ENCODE results near the gene TNFSF4. TPM values are rescaled to one million over a fixed set of nuclear protein-coding genes. Genes with fewer than 3 reads are reported as not detected.

Gene TNFSF4
- total RNA-seq, 2 donors from 2014 or later, result 1.0 to 1.4 TPM

DNA sequence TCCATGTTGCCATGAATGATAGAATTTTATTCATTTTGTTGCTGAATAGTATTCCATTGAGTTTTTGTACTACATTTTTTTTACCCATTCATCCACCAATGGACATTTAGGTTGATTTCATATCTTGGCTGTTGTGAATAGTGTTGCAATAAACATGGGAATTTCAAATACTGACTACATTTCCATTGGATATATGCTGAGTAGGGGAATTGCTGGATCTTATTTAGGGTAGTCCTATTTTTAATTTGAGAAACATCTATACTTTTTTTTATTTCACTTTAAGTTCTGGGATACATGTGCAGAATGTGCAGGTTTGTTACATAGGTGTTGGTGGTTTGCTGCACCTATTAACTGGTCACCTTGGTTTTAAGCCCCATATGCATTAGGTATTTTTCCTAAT is 38.8 kb upstream of the TNFSF4 start:
- H3K36me3 ChIP-seq, result no peaks in the 10 kb centered on the region
- TF ChIP-seq, protein P1, sequence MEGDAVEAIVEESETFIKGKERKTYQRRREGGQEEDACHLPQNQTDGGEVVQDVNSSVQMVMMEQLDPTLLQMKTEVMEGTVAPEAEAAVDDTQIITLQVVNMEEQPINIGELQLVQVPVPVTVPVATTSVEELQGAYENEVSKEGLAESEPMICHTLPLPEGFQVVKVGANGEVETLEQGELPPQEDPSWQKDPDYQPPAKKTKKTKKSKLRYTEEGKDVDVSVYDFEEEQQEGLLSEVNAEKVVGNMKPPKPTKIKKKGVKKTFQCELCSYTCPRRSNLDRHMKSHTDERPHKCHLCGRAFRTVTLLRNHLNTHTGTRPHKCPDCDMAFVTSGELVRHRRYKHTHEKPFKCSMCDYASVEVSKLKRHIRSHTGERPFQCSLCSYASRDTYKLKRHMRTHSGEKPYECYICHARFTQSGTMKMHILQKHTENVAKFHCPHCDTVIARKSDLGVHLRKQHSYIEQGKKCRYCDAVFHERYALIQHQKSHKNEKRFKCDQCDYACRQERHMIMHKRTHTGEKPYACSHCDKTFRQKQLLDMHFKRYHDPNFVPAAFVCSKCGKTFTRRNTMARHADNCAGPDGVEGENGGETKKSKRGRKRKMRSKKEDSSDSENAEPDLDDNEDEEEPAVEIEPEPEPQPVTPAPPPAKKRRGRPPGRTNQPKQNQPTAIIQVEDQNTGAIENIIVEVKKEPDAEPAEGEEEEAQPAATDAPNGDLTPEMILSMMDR (IDR thresholded peaks at IDR 0.05), result no peak
- peaks cover 0 to 9% of the 10 kb centered on the region in 2 donors for H3K9me3 ChIP-seq
- no peak overlapping the region for H3K4me3 ChIP-seq
- no peak overlapping the region for H3K27ac ChIP-seq
- no peak for DNase-seq (ENCODE audit: low spot score)
- peaks cover 0 to 4% of the 10 kb centered on the region in 2 donors for H3K4me1 ChIP-seq
- no peaks in the 10 kb centered on the region for H3K27me3 ChIP-seq

DNA sequence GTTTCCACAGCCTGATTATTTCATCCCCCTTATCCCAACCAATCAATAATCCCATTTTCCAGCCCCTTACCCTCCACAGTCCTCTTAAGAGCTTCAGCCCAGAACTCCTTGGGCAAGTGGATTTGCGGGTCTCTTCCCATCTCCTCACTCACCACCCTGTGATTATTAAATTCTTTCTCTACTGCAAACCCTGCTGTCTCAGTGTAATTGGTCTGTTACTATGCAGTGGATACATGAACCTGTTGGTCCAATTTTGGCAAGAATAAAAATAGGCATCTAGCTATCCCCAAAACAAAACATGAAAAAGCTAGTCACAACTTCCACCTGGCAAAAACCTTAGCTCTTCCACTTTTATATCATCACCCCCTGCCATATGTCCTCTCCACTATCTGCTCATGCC is 36.2 kb upstream of the TNFSF4 start:
- TF ChIP-seq, protein P1 (IDR thresholded peaks at IDR 0.05), result no peak
- Histone ChIP-seq H3K36me3 (no peaks in the 10 kb centered on the region), H3K27ac (no peak overlapping the region), H3K4me1 (no peaks in the 10 kb centered on the region), H3K9me3 (peaks cover 0 to 16% of the 10 kb centered on the region in 2 donors), H3K27me3 (no peaks in the 10 kb centered on the region), H3K4me3 (no peak overlapping the region)
- no peak for DNase-seq (ENCODE audit: low spot score)

DNA sequence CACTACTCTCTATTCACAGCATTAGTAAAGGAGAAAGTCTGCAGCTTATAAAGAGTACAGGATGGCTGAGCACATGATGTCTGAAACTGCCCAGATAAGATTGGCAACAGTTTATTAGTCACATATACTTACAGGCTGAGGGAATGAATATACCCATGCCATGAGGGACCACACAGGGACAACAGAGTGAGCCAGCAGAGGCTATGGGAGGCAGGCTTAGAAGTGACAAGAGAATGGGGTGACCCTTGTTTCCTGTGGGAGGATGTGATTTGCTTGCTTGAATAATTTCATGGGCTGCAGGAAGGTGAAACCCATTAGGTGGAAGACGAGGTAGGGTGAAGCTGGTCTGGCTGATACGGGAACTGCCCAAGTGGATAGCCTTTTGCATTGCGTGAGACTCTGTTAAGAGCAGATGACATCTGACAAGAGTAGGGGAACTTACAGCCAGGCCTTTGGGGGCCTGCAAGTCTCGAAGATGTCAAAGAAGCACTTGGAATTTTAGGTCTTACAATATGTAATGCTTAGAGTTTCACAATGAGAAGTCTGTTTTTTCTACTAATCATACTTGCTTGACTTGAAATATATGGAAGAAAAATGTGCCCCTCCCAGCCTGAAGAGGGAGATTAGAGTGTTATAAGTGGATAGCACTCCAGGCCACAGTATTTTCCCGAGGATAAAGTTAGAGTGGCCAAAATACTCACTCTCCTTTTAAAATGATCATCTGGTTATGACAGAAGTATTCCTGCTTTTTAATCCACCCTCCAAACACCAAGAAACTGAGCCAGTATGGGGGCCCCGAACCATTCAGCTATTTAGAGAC is 34.6 kb upstream of the TNFSF4 start:
- Histone ChIP-seq H3K4me3 (no peak overlapping the region), H3K36me3 (no peaks in the 10 kb centered on the region), H3K27me3 (no peaks in the 10 kb centered on the region), H3K9me3 (peaks cover 0 to 16% of the 10 kb centered on the region in 2 donors), H3K4me1 (no peaks in the 10 kb centered on the region), H3K27ac (no peak overlapping the region)
- no peak for DNase-seq (ENCODE audit: low spot score)
- TF ChIP-seq, protein P1 (IDR thresholded peaks at IDR 0.05), result no peak

DNA sequence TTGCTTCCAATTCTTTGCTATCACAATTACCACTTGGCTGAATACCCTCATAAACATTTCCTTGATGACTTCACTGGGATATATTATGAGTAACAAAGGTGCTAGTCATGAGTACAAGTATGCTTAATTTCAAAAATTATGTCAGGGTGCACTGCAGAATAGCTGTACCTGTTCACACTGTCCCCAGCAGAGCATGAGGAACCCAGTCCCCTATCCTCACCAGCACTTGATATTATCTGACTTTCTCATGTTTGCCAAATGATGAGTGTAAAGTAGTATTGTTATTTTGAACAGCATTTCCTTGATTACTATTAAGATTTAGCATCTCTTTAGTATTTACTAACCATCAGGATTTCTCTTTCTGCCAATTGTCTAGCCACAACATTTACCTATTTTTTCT is 33.5 kb upstream of the TNFSF4 start:
- peaks cover 0 to 16% of the 10 kb centered on the region in 2 donors for H3K9me3 ChIP-seq
- H3K27me3 ChIP-seq, result no peaks in the 10 kb centered on the region
- no peak overlapping the region for H3K4me3 ChIP-seq
- H3K27ac ChIP-seq, result no peak overlapping the region
- TF ChIP-seq, protein P1 (IDR thresholded peaks at IDR 0.05), result no peak
- no peaks in the 10 kb centered on the region for H3K36me3 ChIP-seq
- no peak for DNase-seq (ENCODE audit: low spot score)
- H3K4me1 ChIP-seq, result no peaks in the 10 kb centered on the region

DNA sequence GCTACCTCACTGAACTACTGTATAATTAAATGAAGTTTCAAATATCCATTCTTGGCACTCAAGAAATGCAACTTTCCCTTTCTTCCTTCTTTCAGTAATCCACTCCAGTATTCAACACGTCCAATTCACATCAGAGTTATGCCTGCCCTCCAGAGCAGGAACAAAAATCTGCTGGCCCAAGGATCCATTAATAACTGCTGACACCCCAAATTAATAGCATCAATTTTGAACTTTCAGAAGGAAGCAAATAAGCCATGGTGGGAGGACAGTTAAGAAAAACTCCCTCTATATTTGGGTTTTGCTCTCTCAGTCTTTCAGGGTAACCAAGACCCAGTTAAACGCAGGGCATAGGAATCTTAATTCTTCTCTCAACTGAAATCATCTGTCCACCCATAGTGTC is 31.9 kb upstream of the TNFSF4 start:
- Histone ChIP-seq H3K27ac (no peak overlapping the region), H3K9me3 (peaks cover 0 to 16% of the 10 kb centered on the region in 2 donors), H3K4me3 (no peak overlapping the region), H3K27me3 (no peaks in the 10 kb centered on the region), H3K4me1 (no peaks in the 10 kb centered on the region), H3K36me3 (no peaks in the 10 kb centered on the region)
- DNase-seq (ENCODE audit: low spot score), result no peak
- TF ChIP-seq, protein P1 (IDR thresholded peaks at IDR 0.05), result no peak

All from right atrium auricular region (tissue), 2 donors.